HAP-1 (cell line): ENCODE measurements around the gene POLG.
"Not testable (repeated sequence)": the region's sequence is repeated elsewhere in the genome, so short reads cannot be mapped to it uniquely, and the experiment has no call there.

Source experiments
- DNase-seq, 2 experiments: peaks; one replicate each; pipeline ENCODE4 v3.0.0-alpha.2; 2016 to 2020; ENCODE audit warnings: low spot score in 2 of 2
- H3K27me3 ChIP-seq: fragments of 250-450 bp; sonication (Bioruptor Pico); 2 replicates; pipeline ENCODE4 v1.5.1; 2020; ENCODE audit warnings: low read depth, mild to moderate bottlenecking, moderate library complexity
- H3K36me3 ChIP-seq: fragments of 250-450 bp; sonication (Bioruptor Pico); replicated peaks from 2 replicates; pipeline ENCODE4 v1.5.1; 2020; ENCODE audit warnings: mild to moderate bottlenecking
- H3K4me1 ChIP-seq: fragments of 250-450 bp; sonication (Bioruptor Pico); 2 replicates; pipeline ENCODE4 v1.5.1; 2020; ENCODE audit warnings: mild to moderate bottlenecking
- H3K4me3 ChIP-seq: fragments of 250-450 bp; sonication (Bioruptor Pico); 2 replicates; pipeline ENCODE4 v1.5.1; 2020; ENCODE audit warnings: mild to moderate bottlenecking, moderate library complexity
- H3K9me3 ChIP-seq: fragments of 250-450 bp; sonication (Bioruptor Pico); 2 replicates; pipeline ENCODE4 v1.5.1; 2020; ENCODE audit warnings: mild to moderate bottlenecking, moderate library complexity
- in situ Hi-C: fragments of 300-500 bp; cut with MboI; formaldehyde crosslinking; loops from 3 replicates; pipeline ENCODE4 v1.14.3; 2020; ENCODE audit warnings: low sequenced_read_pairs, inconsistent platforms, mixed read lengths

Gene POLG

GRCh38 chr15:89291934-89292438 is 42.6 kb downstream of the POLG start:
- in situ Hi-C loops: no loop called here
- H3K36me3 ChIP-seq: peaks cover 79% of the 10 kb centered on the region
- DNase-seq: no peak

DNA sequence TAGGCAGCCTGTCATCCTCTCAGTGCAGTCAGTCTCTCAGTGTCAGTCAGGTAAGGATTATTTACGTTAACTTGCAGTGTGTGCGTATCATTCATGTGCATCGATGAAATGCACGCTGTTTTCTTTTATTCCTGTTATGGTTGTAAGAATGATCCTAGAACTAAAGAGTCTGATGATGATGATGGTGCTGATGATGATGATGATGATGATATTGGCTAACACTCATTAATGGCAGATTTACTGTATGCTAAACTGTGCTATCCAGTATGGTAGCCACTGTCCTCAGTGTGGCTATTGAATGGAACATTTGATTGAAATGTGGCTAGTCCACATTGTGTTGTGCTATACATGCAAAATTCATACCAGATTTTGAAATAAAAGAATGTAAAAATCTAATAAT is 51.4 kb downstream of the POLG start:
- H3K27me3 ChIP-seq: no peaks in the 10 kb centered on the region
- H3K36me3 ChIP-seq: peaks cover 90% of the 10 kb centered on the region
- in situ Hi-C loops: no loop called here

More at GRCh38 chr15:89291934-89292438, 42.6 kb downstream of the POLG start:
- H3K4me1 ChIP-seq: no peaks in the 10 kb centered on the region
- no peaks in the 10 kb centered on the region for H3K27me3 ChIP-seq
- H3K9me3 ChIP-seq: no peaks in the 10 kb centered on the region
- H3K4me3 ChIP-seq: no peak overlapping the region

GRCh38 chr15:89282631-89283030 is 52.0 kb downstream of the POLG start:
- Histone ChIP-seq H3K4me1 (peaks cover 6% of the 10 kb centered on the region; the same call in 1 of the 2 replicates), H3K36me3 (peaks cover 90% of the 10 kb centered on the region), H3K4me3 (no peak overlapping the region), H3K9me3 (no peaks in the 10 kb centered on the region), H3K27me3 (no peaks in the 10 kb centered on the region)
- no peak for DNase-seq
- in situ Hi-C loops: no loop called here

More for the DNA sequence above, 51.4 kb downstream of the POLG start:
- no peaks in the 10 kb centered on the region for H3K9me3 ChIP-seq
- H3K4me1 ChIP-seq: peaks cover 6% of the 10 kb centered on the region; the same call in 1 of the 2 replicates
- no peak overlapping the region for H3K4me3 ChIP-seq
- no peak for DNase-seq

DNA sequence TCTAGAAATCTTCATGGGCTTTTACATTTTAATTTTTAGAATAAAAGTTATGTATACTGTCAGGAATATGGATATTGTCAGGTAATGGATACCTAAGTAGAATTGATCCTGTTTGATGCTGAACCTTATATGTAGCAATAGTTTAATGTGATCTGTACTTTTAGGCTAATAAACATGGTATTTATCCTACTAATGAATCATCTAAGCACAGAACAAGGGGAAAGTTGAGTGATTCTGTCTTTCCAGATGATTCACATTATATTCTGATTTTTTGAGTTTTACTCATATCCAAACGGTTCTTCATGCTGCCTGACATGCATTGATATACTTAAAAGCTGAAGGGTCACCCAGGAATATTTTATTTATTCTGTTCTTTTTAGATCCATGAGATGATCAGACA is 56.3 kb downstream of the POLG start:
- DNase-seq: no peak
- Histone ChIP-seq H3K36me3 (peaks cover 87% of the 10 kb centered on the region), H3K9me3 (no peaks in the 10 kb centered on the region), H3K27me3 (no peaks in the 10 kb centered on the region), H3K4me3 (no peak overlapping the region), H3K4me1 (no peaks in the 10 kb centered on the region)
- in situ Hi-C loops: no loop called here

- H3K4me1 ChIP-seq, in situ Hi-C loops, H3K27me3 ChIP-seq, DNase-seq, H3K9me3 ChIP-seq, H3K4me3 ChIP-seq: not testable (repeated sequence)
- peaks cover 80% of the 10 kb centered on the region for H3K36me3 ChIP-seq
These were observed 57.3 kb downstream of the POLG start for GRCh38 chr15:89277281-89277680.
